Pons (tissue), 1 donor: ENCODE data around the gene EPHA1.

Experiments used
- DNase-seq: peaks from one replicate; pipeline ENCODE4 v3.0.0-alpha.2; 2016; ENCODE audit warnings: low spot score

Gene EPHA1

DNA sequence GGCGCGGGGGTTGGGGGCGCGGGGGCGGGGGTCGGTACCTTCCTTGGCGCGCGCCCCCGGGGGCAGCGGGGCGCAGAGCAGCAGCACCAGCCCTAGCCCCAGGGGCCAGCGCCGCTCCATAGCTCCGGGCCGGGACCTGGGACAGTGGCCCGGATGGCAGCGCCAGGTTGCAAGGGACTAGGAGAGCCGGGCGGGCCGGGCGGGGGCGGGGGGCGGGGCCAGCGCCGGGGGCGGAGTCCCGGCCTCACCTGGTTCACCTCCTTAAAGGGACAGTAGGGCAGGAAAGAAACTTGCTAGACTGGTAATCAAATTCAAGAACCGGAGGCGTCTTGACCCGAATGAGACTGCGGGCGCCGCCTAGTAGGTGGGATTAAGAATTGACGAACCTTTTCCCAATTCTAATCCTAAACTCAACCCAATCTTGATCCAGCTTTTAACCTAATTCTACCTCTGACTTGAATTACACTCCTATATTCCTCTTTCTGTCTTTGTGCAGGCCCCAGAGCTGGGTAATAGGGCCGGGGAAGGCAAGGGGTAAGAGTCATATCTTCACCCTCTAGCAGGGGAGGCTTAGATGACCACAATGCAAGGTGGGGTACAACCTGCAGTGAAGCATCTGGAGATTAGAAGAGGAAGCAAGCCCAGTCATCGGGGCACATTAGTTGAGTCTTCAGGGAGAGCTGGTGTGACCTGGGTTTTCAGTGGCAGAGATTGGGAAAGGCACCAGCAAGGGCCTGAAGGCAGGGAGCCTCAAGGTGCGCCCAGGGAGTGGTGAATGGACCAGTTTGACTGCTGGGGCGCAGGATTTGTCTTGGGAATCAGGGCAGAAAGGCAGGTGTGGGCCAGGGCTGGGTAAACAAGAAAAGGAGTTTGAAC, at the start of gene EPHA1:
EPHA1 (minus strand) TSS at position 171 of the 876 bp plus-strand sequence; CDS start at position 120, 51 bp downstream.
- DNase-seq = no peak

GRCh38 chr7:143458263-143458662, 49.6 kb upstream of the EPHA1 start:
- no peak for DNase-seq

DNA sequence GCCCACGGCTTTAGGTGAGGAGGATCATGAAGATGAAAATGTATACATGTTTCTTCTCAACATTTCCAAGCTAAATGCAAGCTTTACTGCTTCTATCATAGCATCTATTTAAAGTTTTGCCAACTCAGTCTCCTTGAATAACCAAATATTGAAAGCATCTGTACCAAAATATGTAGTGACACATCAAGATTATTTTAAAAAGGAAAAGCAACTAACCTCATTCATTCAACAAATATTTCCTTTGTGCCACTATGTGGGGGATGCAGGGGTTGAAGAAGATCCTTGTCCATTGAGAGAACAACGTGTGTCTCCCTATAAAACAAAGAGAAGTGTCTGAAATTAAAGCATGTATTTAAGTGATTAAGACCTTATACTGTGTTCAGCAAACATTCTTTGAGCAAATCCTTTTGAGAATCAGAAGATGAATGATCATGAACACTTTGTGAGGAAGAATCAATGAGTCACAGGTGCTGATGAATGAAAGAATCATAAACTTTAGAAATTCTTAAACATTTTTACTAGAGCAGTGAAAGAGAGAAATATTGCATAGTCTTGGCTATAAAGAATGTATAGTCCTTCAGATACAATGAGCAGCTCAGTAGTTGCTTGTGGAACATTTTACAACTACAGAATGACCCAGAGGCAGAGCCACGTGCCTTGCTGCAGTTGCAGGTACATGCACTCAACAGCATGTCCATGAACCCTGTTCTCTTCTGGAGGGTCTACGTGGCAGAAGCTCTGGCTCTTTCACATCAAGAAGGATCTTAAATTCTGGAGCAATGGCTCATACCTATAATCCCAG, 48.5 kb upstream of the EPHA1 start:
- no peak for DNase-seq

DNA sequence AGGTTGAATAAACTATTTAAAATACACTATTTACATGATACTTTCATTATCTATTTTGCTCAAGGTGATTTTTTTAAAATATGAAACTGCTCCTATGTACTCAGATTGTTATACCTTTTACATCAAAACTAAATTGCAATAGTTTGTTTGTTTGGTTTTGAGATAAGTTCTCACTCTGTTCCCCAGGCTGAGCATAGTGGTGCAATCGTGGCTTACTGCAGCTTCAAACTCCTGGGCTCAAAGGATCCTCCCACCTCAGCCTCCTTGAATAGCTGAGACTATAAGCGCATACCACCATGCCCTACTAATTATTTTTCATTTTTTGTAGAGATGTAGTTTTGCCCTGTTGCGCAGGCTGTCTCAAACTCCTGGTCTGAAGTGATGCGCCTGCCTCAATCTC, 47.3 kb upstream of the EPHA1 start:
- DNase-seq = no peak

- no peak for DNase-seq
These were observed 46.8 kb upstream of the EPHA1 start for GRCh38 chr7:143455491-143455890.

GRCh38 chr7:143454091-143454680, 45.5 kb upstream of the EPHA1 start:
- DNase-seq = no peak

GRCh38 chr7:143452495-143452894, 43.8 kb upstream of the EPHA1 start:
- no peak for DNase-seq

DNA sequence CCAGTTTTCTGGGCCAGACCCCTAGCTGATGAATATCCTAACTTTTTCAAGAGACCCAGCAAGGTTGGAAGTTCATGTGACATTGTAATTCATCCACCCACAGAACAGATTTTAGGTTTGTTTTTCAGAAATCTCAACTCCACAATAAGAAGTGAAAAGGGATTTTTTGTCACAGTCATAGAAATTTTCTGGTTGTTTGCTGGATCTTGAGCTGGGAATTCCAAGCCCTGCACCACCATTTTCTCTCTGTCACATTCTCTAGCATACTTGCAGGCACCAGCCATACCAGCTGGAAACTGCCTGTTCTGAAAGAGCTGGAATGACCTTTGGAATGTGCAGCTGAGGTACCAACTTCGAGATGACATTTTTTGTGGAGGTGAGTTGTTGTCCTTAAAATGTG, 43.1 kb upstream of the EPHA1 start:
- no peak for DNase-seq

DNA sequence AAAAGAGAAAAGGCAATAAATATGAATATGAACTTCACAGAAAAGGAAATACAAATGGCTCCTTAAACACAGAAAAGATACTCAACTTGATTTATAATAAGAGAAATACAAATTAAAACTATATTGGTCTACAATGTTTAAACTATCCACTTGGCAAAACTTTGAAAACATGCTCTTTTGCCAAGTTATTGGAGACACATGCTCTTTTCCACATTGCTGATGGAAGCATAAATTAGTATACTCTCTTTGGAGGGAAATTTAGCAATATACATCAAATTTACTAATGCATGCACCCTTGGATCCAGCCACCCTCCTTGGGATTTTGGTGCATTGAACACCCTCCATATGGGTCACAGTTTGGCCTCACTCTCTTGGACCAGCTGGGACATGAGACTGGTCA, 42.5 kb upstream of the EPHA1 start:
- no peak for DNase-seq

DNA sequence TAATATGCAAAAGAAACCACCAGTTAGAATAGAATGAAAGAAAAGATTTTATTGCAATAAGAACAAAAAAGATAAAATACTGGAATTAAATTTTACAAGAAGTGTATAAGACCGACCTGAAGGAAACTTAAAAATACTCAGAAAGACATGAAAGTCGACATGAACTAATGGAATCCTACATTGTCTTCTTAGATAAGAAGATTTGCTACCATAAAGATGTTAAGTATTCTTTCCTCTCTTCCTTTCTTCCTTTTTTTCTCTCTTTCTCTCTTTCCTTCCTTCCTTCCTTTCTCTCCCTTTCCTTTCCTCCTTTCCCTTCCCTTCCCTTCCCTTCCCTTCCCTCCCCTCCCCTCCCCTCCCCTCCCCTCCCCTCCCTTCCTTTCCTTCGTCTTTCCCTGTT, 41.1 kb upstream of the EPHA1 start:
- DNase-seq = no peak

GRCh38 chr7:143448429-143448828, 39.8 kb upstream of the EPHA1 start:
- DNase-seq = no peak

- no peak for DNase-seq
These were observed 38.8 kb upstream of the EPHA1 start for GRCh38 chr7:143447466-143447865.

DNA sequence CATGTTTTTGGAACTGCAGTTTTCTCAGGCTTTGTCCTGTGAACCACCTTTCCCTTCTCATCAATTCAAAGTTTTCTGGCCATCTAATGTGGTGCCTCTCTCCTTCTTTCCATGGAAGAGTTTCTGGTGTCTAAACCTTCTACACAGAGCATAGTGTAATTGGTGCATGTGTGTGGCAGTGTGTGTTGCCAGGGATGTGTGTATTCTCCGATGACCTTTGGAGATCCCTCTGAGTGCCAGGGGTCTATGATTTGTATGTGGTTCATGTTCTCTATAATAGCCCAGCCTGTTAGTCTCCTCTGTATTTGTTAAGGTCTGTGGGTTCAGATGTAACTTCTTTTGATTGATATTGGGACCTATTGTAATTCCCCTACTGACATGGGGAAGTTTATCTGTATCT, 36.1 kb upstream of the EPHA1 start:
- DNase-seq = no peak

DNA sequence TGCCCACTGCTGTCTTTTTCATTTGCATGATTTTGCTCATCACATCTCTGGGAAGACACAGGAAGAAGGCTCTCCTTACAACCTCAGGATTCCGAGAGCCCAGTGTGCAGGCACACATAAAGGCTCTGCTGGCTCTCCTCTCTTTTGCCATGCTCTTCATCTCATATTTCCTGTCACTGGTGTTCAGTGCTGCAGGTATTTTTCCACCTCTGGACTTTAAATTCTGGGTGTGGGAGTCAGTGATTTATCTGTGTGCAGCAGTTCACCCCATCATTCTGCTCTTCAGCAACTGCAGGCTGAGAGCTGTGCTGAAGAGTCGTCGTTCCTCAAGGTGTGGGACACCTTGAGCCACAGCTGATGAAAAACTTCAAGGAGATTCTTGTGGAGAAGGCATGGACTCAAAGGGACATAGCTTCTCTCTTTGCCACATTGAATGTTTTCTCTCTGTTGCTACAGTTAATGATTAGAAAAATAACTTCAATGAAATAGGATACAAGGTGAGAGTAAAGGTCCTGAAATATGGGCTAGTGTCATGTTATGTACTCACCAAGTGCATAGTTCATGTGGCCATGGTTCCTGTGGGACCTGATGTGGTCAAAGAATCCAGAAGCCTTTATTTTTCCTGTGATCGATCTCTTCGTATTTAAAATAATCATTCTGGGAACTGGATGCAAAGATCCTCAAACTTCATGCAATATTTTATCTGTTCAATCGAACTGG, 35.6 kb upstream of the EPHA1 start:
- DNase-seq = no peak

DNA sequence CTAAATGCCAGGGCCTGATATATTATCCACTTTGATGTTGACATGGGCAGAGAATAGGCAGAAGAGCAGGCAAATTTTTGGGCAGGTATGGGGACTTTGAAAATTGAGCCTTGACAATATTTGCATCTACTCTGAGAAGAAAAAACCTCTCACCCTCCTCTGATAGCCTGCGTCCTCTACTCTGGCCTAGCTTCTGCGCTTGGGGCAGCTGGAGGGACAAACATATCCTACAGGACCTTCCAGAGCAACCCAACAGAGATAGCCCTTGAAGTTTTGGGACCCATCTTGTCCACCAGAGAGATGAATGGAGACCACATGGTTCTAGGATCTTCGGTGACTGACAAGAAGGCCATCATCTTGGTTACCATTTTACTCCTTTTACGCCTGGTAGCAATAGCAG, 34.5 kb upstream of the EPHA1 start, which contains the start of gene TAS2R60:
TAS2R60 (plus strand) TSS at position 301 of the 400 bp plus-strand sequence; CDS start at position 301, 0 bp downstream.
- no peak for DNase-seq

GRCh38 chr7:143439866-143440265, 31.2 kb upstream of the EPHA1 start:
- no peak for DNase-seq

DNA sequence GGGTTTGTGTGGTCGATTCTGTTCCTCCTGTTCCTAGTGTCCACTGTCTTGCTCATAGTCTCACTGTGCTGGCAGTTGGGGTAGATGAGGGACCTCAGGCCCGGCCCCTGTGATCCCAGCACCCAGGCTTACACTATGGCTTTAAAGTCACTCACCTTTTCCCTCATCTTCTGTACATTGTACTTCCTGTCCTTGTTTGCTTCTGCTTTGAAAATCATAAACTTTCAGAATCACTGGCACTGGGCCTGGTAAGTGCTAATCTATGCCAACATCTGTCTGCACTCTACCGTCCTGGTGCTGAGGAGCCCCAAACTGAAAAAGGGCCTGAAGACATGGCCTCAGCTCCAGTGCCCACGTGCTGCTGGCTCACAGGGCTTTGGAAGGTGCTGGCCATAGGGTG, 28.9 kb upstream of the EPHA1 start:
- no peak for DNase-seq

DNA sequence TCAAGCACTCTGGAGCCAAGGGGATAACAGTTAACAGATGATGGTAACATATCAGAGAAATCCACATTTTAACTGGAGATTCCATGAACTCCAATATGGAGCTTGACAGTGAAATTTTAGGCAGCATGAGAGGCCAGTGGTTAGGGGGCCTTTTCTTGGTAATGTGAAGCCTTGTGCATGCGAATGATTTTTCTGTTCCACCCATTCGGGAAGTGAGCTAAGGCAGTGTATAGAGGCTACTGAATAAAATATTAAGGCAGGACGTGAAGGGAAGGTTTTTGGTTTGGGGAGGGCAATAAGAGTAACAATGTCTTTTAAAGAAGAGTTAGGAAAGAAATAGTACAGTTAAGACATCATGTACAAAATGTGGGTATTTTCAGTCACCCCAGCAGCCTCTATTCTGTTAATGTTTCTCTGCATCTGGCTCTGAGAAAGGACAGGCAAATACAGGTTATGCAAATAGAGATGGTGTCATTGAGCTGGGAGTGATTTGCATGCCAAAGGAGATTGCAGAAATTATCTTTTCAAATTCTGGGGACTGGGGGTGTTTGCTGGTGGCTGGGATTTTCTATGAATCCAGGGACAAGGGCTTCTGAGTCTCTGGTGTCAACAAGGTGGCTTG, 27.8 kb upstream of the EPHA1 start:
- no peak for DNase-seq

DNA sequence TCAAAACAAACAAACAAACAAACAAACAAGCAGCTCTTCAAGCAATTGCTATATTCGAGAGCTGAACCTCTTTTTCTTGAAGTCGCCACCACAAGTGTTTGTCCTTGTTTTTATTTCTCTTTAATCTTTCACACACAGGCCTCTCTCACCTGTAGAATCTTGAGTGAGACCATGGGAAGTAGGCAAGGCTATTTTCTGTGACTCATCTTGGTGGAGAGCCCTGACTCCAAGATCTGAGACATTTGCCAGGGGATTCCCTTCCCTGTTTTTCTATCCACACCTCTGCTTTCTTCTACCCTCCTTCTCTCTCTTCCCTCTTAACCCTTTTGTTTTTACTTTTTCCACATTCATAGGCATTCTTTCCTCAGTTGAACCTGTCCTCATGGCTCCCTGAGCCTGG, 26.6 kb upstream of the EPHA1 start:
- no peak for DNase-seq

DNA sequence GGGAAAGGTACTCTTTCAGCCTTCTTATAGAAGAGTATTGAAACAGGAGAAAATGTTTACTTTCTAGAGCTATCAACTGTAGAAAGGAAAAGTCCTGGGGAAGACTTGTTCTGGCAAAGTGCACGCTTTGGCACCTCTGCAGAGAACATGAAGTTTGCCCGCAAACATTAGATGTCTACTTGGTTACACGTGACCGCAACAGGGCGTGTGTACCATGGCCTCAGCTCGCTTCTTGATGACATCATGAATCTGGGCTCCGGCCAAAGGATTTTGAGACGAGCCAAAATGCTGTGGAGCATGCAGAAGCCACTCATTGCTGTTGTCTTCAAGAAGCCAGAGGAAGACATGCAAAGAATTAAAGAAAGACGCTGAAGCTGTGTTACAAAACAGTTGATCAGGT, 26.0 kb upstream of the EPHA1 start:
- DNase-seq = no peak

DNA sequence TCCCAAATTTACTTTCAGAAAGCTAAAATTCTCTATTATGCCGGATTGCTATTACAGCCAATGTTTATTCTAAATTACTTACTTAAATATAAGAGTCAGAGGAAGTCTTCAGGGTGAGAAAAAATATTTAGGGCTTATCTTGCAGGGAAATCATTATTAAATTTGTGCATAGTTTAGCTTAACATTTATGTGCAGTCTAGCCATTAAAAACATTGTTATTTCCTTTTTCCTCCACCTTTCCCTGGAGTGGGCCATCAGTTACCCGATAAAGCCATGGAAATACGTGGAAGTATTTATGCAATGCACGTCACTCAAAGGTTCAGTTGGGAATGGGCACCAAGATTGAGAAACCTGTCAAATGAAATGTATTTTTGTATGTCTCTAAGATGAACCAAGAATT, 25.1 kb upstream of the EPHA1 start:
- no peak for DNase-seq

DNA sequence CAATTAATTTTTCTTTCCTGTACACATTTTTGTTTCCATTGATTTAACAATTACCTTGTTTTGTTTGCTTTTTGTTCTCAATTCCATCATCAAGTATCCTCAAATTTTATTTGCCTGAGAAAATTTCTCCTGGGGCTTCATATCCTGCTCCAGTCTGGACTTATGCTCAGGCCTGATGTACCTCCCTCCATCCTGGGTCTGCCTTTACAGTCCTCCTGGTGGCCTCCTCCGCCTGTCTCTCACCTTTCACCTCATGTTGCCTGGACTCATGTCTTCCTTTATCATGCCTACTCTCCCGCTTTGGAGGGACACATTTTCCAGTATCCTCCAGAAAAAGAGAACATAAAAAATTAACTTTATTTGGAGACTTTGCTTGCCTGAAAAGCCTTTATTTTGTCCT, 22.5 kb upstream of the EPHA1 start:
- no peak for DNase-seq
